Right atrium auricular region (tissue), 2 donors: Measurements from ENCODE around the gene NRP2. TPM values are rescaled to one million over a fixed set of nuclear protein-coding genes. Genes with fewer than 3 reads are reported as not detected.

Experiments used
- DNase-seq: peaks from one replicate; pipeline ENCODE4 v3.0.0-alpha.2; 2019; ENCODE audit warnings: low spot score
- H3K27ac ChIP-seq, 2 donors: fragments of 200-600 bp; sonication (generic); 1 replicate in 1 of 2; 2 replicates in 1 of 2; pipeline ENCODE4 v1.5.1; 2016 to 2019
- H3K27me3 ChIP-seq, 2 donors: fragments of 200-600 bp; sonication (generic); one replicate each; pipeline versions ENCODE4 v1.5.1 to v1.6.0; 2017 to 2019
- H3K36me3 ChIP-seq: fragments of 200-600 bp; sonication (generic); one replicate; pipeline ENCODE4 v1.5.1; 2016
- H3K4me1 ChIP-seq, 2 donors: fragments of 200-600 bp; sonication (generic); one replicate each; pipeline versions ENCODE4 v1.5.1 to v1.6.0; 2017 to 2019
- H3K4me3 ChIP-seq, 2 donors: fragments of 200-600 bp; sonication (generic); 1 replicate in 1 of 2; 2 replicates in 1 of 2; pipeline ENCODE4 v1.5.1; 2017 to 2019; ENCODE audit warnings: mild to moderate bottlenecking in 1 of 2, moderate library complexity in 1 of 2
- H3K9me3 ChIP-seq, 2 donors: fragments of 200-600 bp; sonication (generic); one replicate each; pipeline ENCODE4 v1.5.1; 2019
- CTCF ChIP-seq, 2 donors: fragments of 200-600 bp; sonication (generic); IDR thresholded peaks; one replicate each; pipeline ENCODE4 v1.5.1; 2019; ENCODE audit warnings: antibody characterized with exemption in 2 of 2
- total RNA-seq, 2 donors: library from RNA; depleted of rRNA; stranded (reverse); fragments of >200 nt; gene quantifications; one replicate each; pipeline ENCODE4 v1.1.0, GENCODE V29; 2016

Gene NRP2
- total RNA-seq, 2 donors from 2014 or later = 7.1 to 10.9 TPM

- Histone ChIP-seq H3K36me3 (no peaks in the 10 kb centered on the region), H3K27me3 (no peaks in the 10 kb centered on the region), H3K27ac (peak overlapping the region; percentile 53 to 59), H3K4me1 (peaks cover 0 to 31% of the 10 kb centered on the region in 2 donors), H3K4me3 (no peak overlapping the region), H3K9me3 (no peaks in the 10 kb centered on the region)
- no peak for TF ChIP-seq CTCF (IDR thresholded peaks at IDR 0.05)
- DNase-seq = no peak
These were observed 72.6 kb downstream of the NRP2 start for GRCh38 chr2:205754924-205755321.

GRCh38 chr2:205755923-205756322 lies 73.6 kb downstream of the NRP2 start:
- no peaks in the 10 kb centered on the region for H3K27me3 ChIP-seq
- H3K9me3 ChIP-seq = no peaks in the 10 kb centered on the region
- H3K27ac ChIP-seq = peak overlapping the region; percentile 53 to 59
- TF ChIP-seq CTCF (IDR thresholded peaks at IDR 0.05) = no peak
- no peak overlapping the region for H3K4me3 ChIP-seq
- H3K36me3 ChIP-seq = no peaks in the 10 kb centered on the region
- no peak for DNase-seq
- H3K4me1 ChIP-seq = peaks cover 0 to 31% of the 10 kb centered on the region in 2 donors

- no peak for TF ChIP-seq CTCF (IDR thresholded peaks at IDR 0.05)
- Histone ChIP-seq H3K9me3 (no peaks in the 10 kb centered on the region), H3K4me3 (no peak overlapping the region), H3K4me1 (peaks cover 0 to 31% of the 10 kb centered on the region in 2 donors), H3K36me3 (no peaks in the 10 kb centered on the region), H3K27me3 (no peaks in the 10 kb centered on the region), H3K27ac (no peak overlapping the region)
- no peak for DNase-seq
These were observed 75.0 kb downstream of the NRP2 start for GRCh38 chr2:205757271-205757670.

GRCh38 chr2:205758051-205758450 lies 75.8 kb downstream of the NRP2 start:
- H3K36me3 ChIP-seq = no peaks in the 10 kb centered on the region
- H3K27me3 ChIP-seq = no peaks in the 10 kb centered on the region

GRCh38 chr2:205758500-205758899 lies 76.2 kb downstream of the NRP2 start:
- Histone ChIP-seq H3K27ac (no peak overlapping the region), H3K27me3 (no peaks in the 10 kb centered on the region)
- no peak for DNase-seq

More at GRCh38 chr2:205758051-205758450, 75.8 kb downstream of the NRP2 start:
- H3K4me1 ChIP-seq = peaks cover 0 to 31% of the 10 kb centered on the region in 2 donors
- H3K9me3 ChIP-seq = no peaks in the 10 kb centered on the region
- TF ChIP-seq CTCF (IDR thresholded peaks at IDR 0.05) = no peak
- no peak for DNase-seq
- H3K27ac ChIP-seq = peak overlapping the region in 1 of 2 donors; percentile 43
- no peak overlapping the region for H3K4me3 ChIP-seq

More at GRCh38 chr2:205758500-205758899, 76.2 kb downstream of the NRP2 start:
- Histone ChIP-seq H3K4me1 (peaks cover 0 to 32% of the 10 kb centered on the region in 2 donors), H3K4me3 (no peak overlapping the region), H3K9me3 (no peaks in the 10 kb centered on the region), H3K36me3 (no peaks in the 10 kb centered on the region)
- TF ChIP-seq CTCF (IDR thresholded peaks at IDR 0.05) = no peak
